Neural cell (in vitro differentiated cells): Measurements from ENCODE around the gene FGF12. TPM values are rescaled to one million over a fixed set of nuclear protein-coding genes. Genes with fewer than 3 reads are reported as not detected.

Source experiments
- H2AFZ ChIP-seq: fragments of 200-600, 300-800 bp; sonication (generic), shearing (Covaris generic); 2 replicates; pipeline ENCODE4 v1.6.0; 2014; ENCODE audit warnings: low read depth, mild to moderate bottlenecking, antibody characterized with exemption, low read length, moderate library complexity
- H3F3A ChIP-seq: fragments of 200-600 bp; shearing (Covaris generic); 2 replicates; pipeline ENCODE4 v1.6.1; 2016; ENCODE audit warnings: mild to moderate bottlenecking, moderate library complexity, mixed read lengths, antibody characterized with exemption, low read length; ENCODE audit not compliant: insufficient read depth, poor library complexity, severe bottlenecking
- H3K27ac ChIP-seq: fragments of 200-600, 300-800 bp; sonication (generic), shearing (Covaris generic); 2 replicates; pipeline ENCODE4 v1.5.1; 2014; ENCODE audit warnings: mild to moderate bottlenecking, low read length, moderate library complexity
- H3K27me3 ChIP-seq: fragments of 300-800, 200-600 bp; sonication (generic), shearing (Covaris generic); 2 replicates; pipeline ENCODE4 v1.6.0; 2014; ENCODE audit warnings: mild to moderate bottlenecking, low read depth, low read length, moderate library complexity; ENCODE audit not compliant: insufficient read depth
- H3K36me3 ChIP-seq: fragments of 300-800, 200-600 bp; sonication (generic), shearing (Covaris generic); 2 replicates; pipeline ENCODE4 v1.5.1; 2014; ENCODE audit warnings: mild to moderate bottlenecking, antibody characterized with exemption, low read length, moderate library complexity; ENCODE audit not compliant: insufficient read depth
- H3K4me2 ChIP-seq: fragments of 300-800, 200-600 bp; sonication (generic), shearing (Covaris generic); 2 replicates; pipeline ENCODE4 v1.6.0; 2014; ENCODE audit warnings: mild to moderate bottlenecking, low read length
- H3K4me3 ChIP-seq: fragments of 300-800, 200-600 bp; sonication (generic), shearing (Covaris generic); 2 replicates; pipeline ENCODE4 v1.5.1; 2014; ENCODE audit warnings: mild to moderate bottlenecking, low read length, moderate library complexity
- H3K79me2 ChIP-seq: fragments of 200-600 bp; shearing (Covaris generic); replicated peaks from 2 replicates; pipeline ENCODE4 v1.6.0; 2014; ENCODE audit warnings: mild to moderate bottlenecking, low read length, moderate library complexity; ENCODE audit not compliant: insufficient read depth
- H3K9ac ChIP-seq: fragments of 300-800, 200-600 bp; sonication (generic), shearing (Covaris generic); 2 replicates; pipeline ENCODE4 v1.6.1; 2016; ENCODE audit warnings: mild to moderate bottlenecking, low read length, mixed read lengths
- H3K9me2 ChIP-seq: fragments of 200-600 bp; shearing (Covaris generic); 2 replicates; pipeline ENCODE4 v1.6.1; 2016; ENCODE audit warnings: mild to moderate bottlenecking, low read length, mixed read lengths; ENCODE audit not compliant: insufficient read depth
- H3K9me3 ChIP-seq: fragments of 200-600, 300-800 bp; sonication (generic), shearing (Covaris generic); 2 replicates; pipeline ENCODE4 v1.6.1; 2016; ENCODE audit warnings: mild to moderate bottlenecking, mixed run types, low read length, moderate library complexity, mixed read lengths
- H4K20me1 ChIP-seq: fragments of 200-600 bp; shearing (Covaris generic); 2 replicates; pipeline ENCODE4 v1.6.1; 2016; ENCODE audit warnings: mild to moderate bottlenecking, mixed run types; ENCODE audit not compliant: insufficient read depth
- CTCF ChIP-seq: fragments of 450-650 bp; IDR thresholded peaks from 2 replicates; pipeline ENCODE4 v1.5.1; 2014; ENCODE audit warnings: antibody characterized with exemption, mild to moderate bottlenecking, moderate library complexity; ENCODE audit not compliant: poor library complexity, severe bottlenecking
- EP300 ChIP-seq: fragments of 450-650 bp; conservative IDR thresholded peaks from 2 replicates; pipeline ENCODE4 v1.6.1; 2014; ENCODE audit warnings: antibody characterized with exemption, mild to moderate bottlenecking, moderate library complexity; ENCODE audit not compliant: poor library complexity, severe bottlenecking
- EZH2 ChIP-seq: fragments of 200-600, 300-800 bp; shearing (Covaris generic), sonication (generic); IDR thresholded peaks from 2 replicates; pipeline ENCODE4 v1.6.1; 2014; ENCODE audit warnings: antibody characterized with exemption, low read length, borderline replicate concordance, mild to moderate bottlenecking; ENCODE audit not compliant: insufficient read depth, poor library complexity, severe bottlenecking
- MXI1 ChIP-seq: fragments of 450-650 bp; conservative IDR thresholded peaks from 2 replicates; pipeline ENCODE4 v1.6.1; 2014; ENCODE audit warnings: antibody characterized with exemption, mild to moderate bottlenecking; ENCODE audit not compliant: poor library complexity, severe bottlenecking
- POLR2AphosphoS5 ChIP-seq: IDR thresholded peaks from 2 replicates; pipeline ENCODE4 v1.6.1; 2012
- RAD21 ChIP-seq: fragments of 450-650 bp; conservative IDR thresholded peaks from 2 replicates; pipeline ENCODE4 v1.6.1; 2014; ENCODE audit warnings: antibody characterized with exemption, mild to moderate bottlenecking, moderate library complexity
- REST ChIP-seq: IDR thresholded peaks from 2 replicates; pipeline ENCODE4 v1.6.1; 2012; ENCODE audit warnings: borderline replicate concordance
- SMC3 ChIP-seq: fragments of 450-650 bp; conservative IDR thresholded peaks from 2 replicates; pipeline ENCODE4 v1.6.1; 2014; ENCODE audit warnings: antibody characterized with exemption, mild to moderate bottlenecking, moderate library complexity; ENCODE audit not compliant: poor library complexity
- TAF1 ChIP-seq: IDR thresholded peaks from 2 replicates; pipeline ENCODE4 v1.6.1; 2012; ENCODE audit warnings: low read depth
- polyA plus RNA-seq: library from polyadenylated mRNA; depleted of rRNA; stranded (reverse); fragments of >200 nt; gene quantifications from 2 replicates; pipeline ENCODE4 v1.2.3, GENCODE V29; 2014

FGF12 gene
- polyA plus RNA-seq, 1 donor from 2014 or later, result 4.8 TPM

GRCh38 chr3:192750201-192750600 is 22.9 kb upstream of the FGF12 start:
- Histone ChIP-seq H4K20me1 (no peaks in the 10 kb centered on the region), H2AFZ (no peak overlapping the region), H3K27ac (no peak overlapping the region), H3K79me2 (no peaks in the 10 kb centered on the region), H3K36me3 (no peaks in the 10 kb centered on the region), H3K9me3 (no peaks in the 10 kb centered on the region), H3F3A (no peaks in the 10 kb centered on the region), H3K4me3 (no peak overlapping the region), H3K4me2 (no peak overlapping the region), H3K27me3 (no peaks in the 10 kb centered on the region), H3K9ac (no peak overlapping the region), H3K9me2 (no peaks in the 10 kb centered on the region)
- TF ChIP-seq SMC3, result no peak
- TF ChIP-seq RAD21, result no peak
- TF ChIP-seq MXI1, result no peak

- H3K4me2 ChIP-seq, result no peak overlapping the region
- no peaks in the 10 kb centered on the region for H3K79me2 ChIP-seq
- no peak overlapping the region for H3K4me3 ChIP-seq
- no peak for TF ChIP-seq EP300
- no peak for TF ChIP-seq SMC3
- TF ChIP-seq RAD21, result no peak
- no peak for TF ChIP-seq CTCF
- TF ChIP-seq EZH2, result no peak
- no peak for TF ChIP-seq POLR2AphosphoS5
- no peak for TF ChIP-seq REST
- no peak for TF ChIP-seq MXI1
- TF ChIP-seq TAF1, result no peak
- no peaks in the 10 kb centered on the region for H3K36me3 ChIP-seq
- H3K9me3 ChIP-seq, result no peaks in the 10 kb centered on the region
- H4K20me1 ChIP-seq, result no peaks in the 10 kb centered on the region
- no peak overlapping the region for H2AFZ ChIP-seq
- H3K27me3 ChIP-seq, result no peaks in the 10 kb centered on the region
- H3K9ac ChIP-seq, result no peak overlapping the region
- no peak overlapping the region for H3K27ac ChIP-seq
- H3F3A ChIP-seq, result no peaks in the 10 kb centered on the region
- no peaks in the 10 kb centered on the region for H3K9me2 ChIP-seq
These were observed 20.4 kb upstream of the FGF12 start for GRCh38 chr3:192747746-192748145.

GRCh38 chr3:192747145-192747544 is 19.8 kb upstream of the FGF12 start:
- no peaks in the 10 kb centered on the region for H3K9me3 ChIP-seq
- no peak overlapping the region for H3K4me3 ChIP-seq
- H3F3A ChIP-seq, result no peaks in the 10 kb centered on the region
- H3K4me2 ChIP-seq, result no peak overlapping the region
- H3K9me2 ChIP-seq, result no peaks in the 10 kb centered on the region
- no peak overlapping the region for H3K27ac ChIP-seq
- H4K20me1 ChIP-seq, result no peaks in the 10 kb centered on the region
- H2AFZ ChIP-seq, result no peak overlapping the region
- H3K9ac ChIP-seq, result no peak overlapping the region
- no peaks in the 10 kb centered on the region for H3K27me3 ChIP-seq
- H3K36me3 ChIP-seq, result no peaks in the 10 kb centered on the region
- no peak for TF ChIP-seq MXI1
- no peak for TF ChIP-seq SMC3
- no peak for TF ChIP-seq EZH2
- no peak for TF ChIP-seq TAF1
- TF ChIP-seq EP300, result no peak
- no peak for TF ChIP-seq CTCF
- no peak for TF ChIP-seq RAD21
- TF ChIP-seq POLR2AphosphoS5, result no peak
- no peak for TF ChIP-seq REST
- H3K79me2 ChIP-seq, result no peaks in the 10 kb centered on the region
